CD4-positive, alpha-beta T cell treated with Interleukin-1 beta for 1 hour (primary cell): ENCODE data around the gene NACAD.
A peak's percentile ranks its signal among the peaks of the same experiment; 100 is the strongest.
"Not testable (repeated sequence)": the region's sequence is repeated elsewhere in the genome, so short reads cannot be mapped to it uniquely, and the experiment has no call there.

Experiments used
- DNase-seq, 2 donors: peaks; one replicate each; pipeline ENCODE4 v3.0.0-alpha.2; 2020 to 2022

The NACAD gene

DNA sequence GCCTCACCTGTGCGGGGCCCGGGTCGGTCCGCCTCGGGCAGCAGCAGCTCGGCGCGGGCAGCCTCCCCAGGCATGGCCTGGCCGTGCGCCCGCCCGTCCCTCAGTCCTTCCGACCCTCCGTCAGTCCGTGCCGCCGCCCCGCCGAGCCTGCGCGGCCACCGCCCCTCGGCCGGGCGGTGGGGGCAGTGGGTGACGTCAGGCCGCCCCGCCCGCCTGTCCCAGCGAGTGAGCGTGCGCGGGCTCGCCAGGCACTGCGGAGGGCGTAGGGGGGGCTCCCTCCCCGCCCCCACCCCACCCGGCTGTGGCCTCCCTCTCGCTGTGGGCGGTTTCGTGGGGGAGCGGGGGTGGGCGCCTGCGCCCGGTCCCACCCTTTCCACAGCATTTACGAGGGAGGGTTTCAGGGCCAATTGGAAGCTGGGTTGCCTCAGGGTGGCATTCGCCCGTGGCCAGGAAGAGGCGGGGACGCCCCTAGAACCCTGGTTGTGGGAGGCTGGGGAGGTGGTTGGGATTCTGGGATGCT is at the start of gene NACAD:
Gene NACAD, minus strand, starts transcription at position 149 of the 520 bp plus-strand sequence. Its CDS starts 75 bp downstream, at position 74.
- DNase-seq, result peak; percentile 38 to 39

- DNase-seq, result peak; percentile 71 to 77
Measured at GRCh38 chr7:45136106-45137060, 47.6 kb upstream of the NACAD start.

DNA sequence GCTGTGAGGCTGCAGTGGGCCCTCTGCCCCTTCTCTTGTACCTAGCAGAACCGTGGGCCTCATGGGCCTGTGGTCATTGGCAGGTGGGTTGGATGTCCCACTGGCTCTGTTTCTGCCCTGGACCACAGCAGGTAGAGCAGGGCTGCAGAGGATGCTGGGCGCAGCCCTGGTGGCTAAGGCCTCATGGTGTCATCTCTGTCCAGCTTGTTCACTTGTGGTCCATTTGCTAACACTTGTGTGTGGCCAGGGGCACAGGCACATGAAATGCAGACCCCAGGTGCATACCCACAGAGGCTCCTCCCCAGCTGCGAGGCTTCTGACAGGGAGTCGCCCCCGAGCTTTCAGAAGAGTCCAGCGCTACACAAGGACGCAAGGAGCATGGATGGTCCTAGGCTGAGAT is 45.1 kb upstream of the NACAD start:
- no peak for DNase-seq

GRCh38 chr7:45133352-45133751 is 44.6 kb upstream of the NACAD start:
- DNase-seq, result no peak

DNA sequence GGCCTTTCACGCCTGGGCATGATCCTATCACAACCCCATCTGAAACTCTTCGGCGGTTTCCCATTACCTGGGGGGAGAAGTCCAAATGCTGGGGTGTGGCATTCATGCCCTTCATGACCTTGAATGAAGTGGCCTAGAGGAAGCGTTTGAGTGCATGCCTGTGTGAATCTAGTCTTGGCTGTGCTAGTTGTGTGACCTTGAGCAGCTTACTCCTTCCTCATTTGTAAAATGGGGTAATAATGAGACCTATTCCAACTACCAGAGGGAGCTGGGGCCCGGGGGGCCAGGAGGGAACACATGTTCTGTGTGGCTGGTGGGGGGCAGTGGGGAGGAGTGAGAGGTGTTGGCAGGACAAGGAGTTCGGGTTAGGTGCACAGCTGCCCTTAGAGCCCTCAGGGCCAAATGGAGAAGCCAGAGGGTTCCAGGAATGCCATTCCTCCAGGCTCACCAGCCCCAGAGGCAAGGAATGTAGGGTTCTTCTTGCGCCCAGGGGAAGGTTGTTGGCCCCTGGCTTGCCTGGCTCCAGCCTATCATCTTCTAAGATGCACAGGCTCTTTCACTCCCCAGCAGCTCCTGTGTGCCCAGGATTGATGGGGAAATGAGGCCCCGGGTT is 44.0 kb upstream of the NACAD start:
- DNase-seq, result no peak

GRCh38 chr7:45131891-45132290 is 43.1 kb upstream of the NACAD start:
- no peak for DNase-seq

- no peak for DNase-seq
Measured at GRCh38 chr7:45130910-45131309, 42.1 kb upstream of the NACAD start.

GRCh38 chr7:45129906-45130305 is 41.1 kb upstream of the NACAD start:
- no peak for DNase-seq

GRCh38 chr7:45129181-45129800 is 40.5 kb upstream of the NACAD start:
- no peak for DNase-seq

- no peak for DNase-seq
Measured at GRCh38 chr7:45126920-45127319, 38.2 kb upstream of the NACAD start.

GRCh38 chr7:45126201-45126600 is 37.4 kb upstream of the NACAD start:
- DNase-seq, result no peak

GRCh38 chr7:45125193-45125904 is 36.6 kb upstream of the NACAD start:
- no peak for DNase-seq

- no peak for DNase-seq
Measured at GRCh38 chr7:45123913-45124710, 35.3 kb upstream of the NACAD start.

- peak in 1 of 2 donors; percentile 24 for DNase-seq
Measured at GRCh38 chr7:45122975-45123860, 34.4 kb upstream of the NACAD start.

DNA sequence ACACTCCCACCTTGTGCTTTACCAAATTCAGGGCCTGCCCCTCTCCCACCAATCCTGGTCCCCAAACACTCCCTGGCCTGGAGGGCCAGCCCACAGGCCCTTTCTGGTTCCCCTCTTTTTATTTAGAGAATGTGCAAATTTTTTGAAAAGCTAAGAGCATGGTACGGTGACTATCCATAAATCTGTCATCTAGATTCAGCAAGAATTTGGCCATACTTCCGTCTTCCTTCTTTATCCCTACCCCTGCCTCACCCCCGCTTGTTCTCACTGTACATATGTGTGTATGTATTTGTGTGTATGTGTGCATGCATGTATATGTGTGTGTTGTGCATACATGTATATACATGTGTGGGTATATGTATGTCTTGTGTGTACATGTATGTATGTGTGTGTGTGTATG is 30.8 kb upstream of the NACAD start:
- no peak for DNase-seq

DNA sequence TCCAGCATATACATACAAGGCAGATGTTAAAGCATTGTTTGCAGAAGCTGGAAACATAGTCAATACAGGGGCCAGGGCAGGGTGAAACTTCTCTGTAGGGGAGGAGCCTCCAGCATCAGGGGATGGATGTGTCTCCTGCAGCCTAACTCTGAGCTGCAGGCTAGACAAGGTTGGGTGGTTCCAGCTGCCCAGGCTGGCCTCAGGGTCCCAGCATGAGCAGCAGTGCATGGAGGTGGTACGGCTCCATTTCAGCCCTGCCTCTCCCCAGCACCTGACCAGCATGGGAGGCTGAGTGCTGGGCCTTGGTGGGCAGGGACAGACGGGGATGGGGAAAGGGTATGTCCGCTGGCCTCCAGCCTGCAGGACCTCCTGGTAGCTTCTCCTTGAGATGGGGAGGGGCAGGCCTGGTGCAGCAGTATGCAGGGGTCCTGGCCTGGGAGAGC is 30.1 kb upstream of the NACAD start:
- no peak for DNase-seq

GRCh38 chr7:45118292-45118691 is 29.5 kb upstream of the NACAD start:
- no peak for DNase-seq

DNA sequence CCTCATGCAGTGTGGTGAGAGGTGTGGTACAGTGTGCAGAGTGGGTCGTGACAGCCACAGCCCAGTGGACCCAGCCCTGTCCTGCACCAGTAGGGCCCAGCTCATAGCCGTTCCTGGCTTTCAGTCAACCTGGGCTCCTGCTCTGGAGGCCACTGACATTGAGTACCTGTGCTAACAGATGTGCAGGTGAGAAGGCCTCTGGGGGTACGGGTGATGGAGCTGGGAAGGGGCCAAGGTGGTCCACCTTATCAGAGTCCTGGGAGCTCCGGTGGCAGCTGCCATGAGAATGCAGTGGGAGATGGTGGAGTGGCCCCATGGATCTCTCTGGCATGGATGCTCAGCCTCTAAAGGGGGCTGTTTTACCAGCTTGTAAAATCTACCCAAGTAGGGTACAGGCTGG is 28.8 kb upstream of the NACAD start:
- no peak for DNase-seq

DNA sequence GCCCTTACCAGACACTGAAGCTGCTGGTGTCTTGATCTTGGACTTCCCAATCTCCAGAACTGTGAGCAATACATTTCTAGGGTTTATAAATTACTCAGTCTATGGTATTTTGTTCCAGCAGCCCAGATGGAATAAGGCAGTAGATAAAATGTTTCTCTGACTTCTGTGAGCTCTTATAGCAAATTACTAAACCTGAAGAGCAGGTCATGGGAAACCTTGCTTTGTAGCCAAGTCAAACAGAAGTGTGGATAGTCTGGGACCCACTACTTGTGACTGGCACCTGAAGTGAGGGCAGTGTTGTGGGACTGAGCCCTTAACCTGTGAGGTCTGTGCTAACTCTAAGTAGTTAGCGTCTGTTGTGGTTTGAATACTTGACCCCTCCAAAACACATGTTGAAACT is 27.3 kb upstream of the NACAD start:
- DNase-seq, result no peak

- DNase-seq, result no peak
Measured at GRCh38 chr7:45114926-45115325, 26.2 kb upstream of the NACAD start.

DNA sequence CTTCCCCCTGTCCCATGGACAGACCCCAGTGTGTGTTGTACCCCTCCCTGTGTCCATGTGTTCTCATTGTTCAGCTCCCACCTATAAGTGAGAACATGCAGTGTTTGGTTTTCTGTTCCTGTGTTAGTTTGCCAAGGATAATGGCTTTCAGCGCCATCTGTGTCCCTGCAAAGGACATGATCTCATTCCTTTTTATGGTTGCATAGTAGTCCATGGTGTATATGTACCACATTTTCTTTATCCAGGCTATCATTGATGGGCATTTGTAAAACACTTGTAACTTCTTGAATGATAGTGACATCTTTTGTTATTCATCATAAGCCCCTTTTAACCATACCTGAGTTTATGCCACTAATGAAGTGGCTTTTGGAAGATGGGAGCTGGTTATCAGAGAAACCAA is 25.5 kb upstream of the NACAD start:
- not testable (repeated sequence) for DNase-seq
